NB4 (cell line): ENCODE measurements around the gene CRNN.

Experiments used
- DNase-seq: peaks from one replicate; pipeline ENCODE4 v3.0.0; 2010; ENCODE audit warnings: low read depth
- H3K4me3 ChIP-seq: one replicate; pipeline ENCODE4 v1.5.1; 2011; ENCODE audit warnings: mild to moderate bottlenecking, low read depth, low read length, moderate library complexity
- CTCF ChIP-seq: IDR thresholded peaks from one replicate; pipeline ENCODE4 v1.5.1; 2012; ENCODE audit warnings: low read depth, low read length
- MAX ChIP-seq: IDR thresholded peaks from 2 replicates; pipeline ENCODE4 v1.6.1; 2011; ENCODE audit warnings: low read depth, low read length
- MYC ChIP-seq: IDR thresholded peaks from 2 replicates; pipeline ENCODE4 v1.6.1; 2011; ENCODE audit warnings: low read depth, low read length
- POLR2A ChIP-seq: IDR thresholded peaks from 2 replicates; pipeline ENCODE4 v1.6.1; 2011; ENCODE audit warnings: mild to moderate bottlenecking; ENCODE audit not compliant: insufficient read length; ENCODE audit errors: extremely low read depth

Gene CRNN

GRCh38 chr1:152458384-152459185 is 44.5 kb upstream of the CRNN start:
- no peak overlapping the region for H3K4me3 ChIP-seq
- DNase-seq: peak; percentile 82
- no peak for TF ChIP-seq POLR2A
- peak; percentile 64 for TF ChIP-seq CTCF
- TF ChIP-seq MYC: no peak
- TF ChIP-seq MAX: no peak

- TF ChIP-seq MAX (no peak), CTCF (no peak), POLR2A (no peak), MYC (no peak)
- no peak for DNase-seq
- H3K4me3 ChIP-seq: no peak overlapping the region
Observed at GRCh38 chr1:152457561-152457960, 43.5 kb upstream of the CRNN start.

GRCh38 chr1:152457071-152457470 is 43.0 kb upstream of the CRNN start:
- H3K4me3 ChIP-seq: no peak overlapping the region
- no peak for DNase-seq
- no peak for TF ChIP-seq MAX
- no peak for TF ChIP-seq POLR2A
- no peak for TF ChIP-seq MYC
- TF ChIP-seq CTCF: no peak

- TF ChIP-seq MYC (no peak), CTCF (peak; percentile 7), MAX (no peak)
- no peak overlapping the region for H3K4me3 ChIP-seq
- no peak for DNase-seq
Observed at GRCh38 chr1:152451254-152451653, 37.2 kb upstream of the CRNN start.

- TF ChIP-seq CTCF: no peak
- TF ChIP-seq MYC: no peak
- TF ChIP-seq POLR2A: no peak
- no peak for TF ChIP-seq MAX
- no peak for DNase-seq
- no peak overlapping the region for H3K4me3 ChIP-seq
Observed at GRCh38 chr1:152449661-152450060, 35.6 kb upstream of the CRNN start.

- DNase-seq: no peak
- H3K4me3 ChIP-seq: no peak overlapping the region
- TF ChIP-seq CTCF: no peak
- TF ChIP-seq POLR2A: no peak
- no peak for TF ChIP-seq MYC
Observed at GRCh38 chr1:152448496-152448895, 34.4 kb upstream of the CRNN start.
